ENCODE measurements around the gene MAGI2. TPM values are rescaled to one million over a fixed set of nuclear protein-coding genes. Genes with fewer than 3 reads are reported as not detected.

The MAGI2 gene
- total and polyA plus RNA-seq, 9 donors, result 7.1 to 20.4 (median 18.7) TPM

DNA sequence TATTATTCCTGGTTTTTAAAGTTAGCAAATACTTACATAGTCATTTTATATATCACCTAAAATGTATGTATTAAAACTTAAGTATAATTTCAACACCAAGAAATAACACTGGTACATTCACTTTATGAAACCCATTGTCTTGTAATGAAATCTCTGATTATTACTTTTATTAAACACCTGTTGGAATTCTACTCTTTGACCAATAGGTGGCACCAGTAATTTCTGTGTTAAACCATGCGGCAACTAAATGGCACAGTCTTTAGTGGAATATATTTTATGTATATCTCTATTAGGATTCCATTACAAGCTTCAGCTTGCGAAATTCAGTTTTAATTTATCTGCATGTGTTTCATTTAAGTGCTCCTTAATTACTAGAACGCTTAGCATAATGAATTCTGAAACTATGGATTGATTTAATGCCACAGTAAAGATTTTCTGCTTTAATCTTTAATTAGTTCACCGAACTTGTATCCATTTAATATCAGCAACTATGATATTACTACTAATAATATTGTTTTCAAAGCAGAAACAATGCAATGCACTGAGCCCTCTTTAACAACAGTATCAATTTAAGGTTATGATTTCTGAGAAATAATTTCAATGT is 181.3 kb downstream of the MAGI2 start:
- no peaks in the 10 kb centered on the region for H3K27me3 ChIP-seq
- H3K4me1 ChIP-seq (ENCODE audit: insufficient read depth), result peaks cover 1% of the 10 kb centered on the region
- no peak overlapping the region for H3K27ac ChIP-seq
- WGBS, 3 donors, result 53 to 60% (median 53%) methylated on average over 4 of the region's 4 CpGs
- H3K4me3 ChIP-seq, result no peak overlapping the region
- no peaks in the 10 kb centered on the region for H3K9me3 ChIP-seq
- intact Hi-C loops (cut with DNase I), result no loop called here
- no peak for DNase-seq
- TF ChIP-seq, protein P1, sequence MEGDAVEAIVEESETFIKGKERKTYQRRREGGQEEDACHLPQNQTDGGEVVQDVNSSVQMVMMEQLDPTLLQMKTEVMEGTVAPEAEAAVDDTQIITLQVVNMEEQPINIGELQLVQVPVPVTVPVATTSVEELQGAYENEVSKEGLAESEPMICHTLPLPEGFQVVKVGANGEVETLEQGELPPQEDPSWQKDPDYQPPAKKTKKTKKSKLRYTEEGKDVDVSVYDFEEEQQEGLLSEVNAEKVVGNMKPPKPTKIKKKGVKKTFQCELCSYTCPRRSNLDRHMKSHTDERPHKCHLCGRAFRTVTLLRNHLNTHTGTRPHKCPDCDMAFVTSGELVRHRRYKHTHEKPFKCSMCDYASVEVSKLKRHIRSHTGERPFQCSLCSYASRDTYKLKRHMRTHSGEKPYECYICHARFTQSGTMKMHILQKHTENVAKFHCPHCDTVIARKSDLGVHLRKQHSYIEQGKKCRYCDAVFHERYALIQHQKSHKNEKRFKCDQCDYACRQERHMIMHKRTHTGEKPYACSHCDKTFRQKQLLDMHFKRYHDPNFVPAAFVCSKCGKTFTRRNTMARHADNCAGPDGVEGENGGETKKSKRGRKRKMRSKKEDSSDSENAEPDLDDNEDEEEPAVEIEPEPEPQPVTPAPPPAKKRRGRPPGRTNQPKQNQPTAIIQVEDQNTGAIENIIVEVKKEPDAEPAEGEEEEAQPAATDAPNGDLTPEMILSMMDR (IDR thresholded peaks at IDR 0.05), result peak in 1 of 3 donors; percentile 22
- TF ChIP-seq POLR2A (IDR thresholded peaks at IDR 0.05), result no peak
- no peaks in the 10 kb centered on the region for H3K36me3 ChIP-seq

DNA sequence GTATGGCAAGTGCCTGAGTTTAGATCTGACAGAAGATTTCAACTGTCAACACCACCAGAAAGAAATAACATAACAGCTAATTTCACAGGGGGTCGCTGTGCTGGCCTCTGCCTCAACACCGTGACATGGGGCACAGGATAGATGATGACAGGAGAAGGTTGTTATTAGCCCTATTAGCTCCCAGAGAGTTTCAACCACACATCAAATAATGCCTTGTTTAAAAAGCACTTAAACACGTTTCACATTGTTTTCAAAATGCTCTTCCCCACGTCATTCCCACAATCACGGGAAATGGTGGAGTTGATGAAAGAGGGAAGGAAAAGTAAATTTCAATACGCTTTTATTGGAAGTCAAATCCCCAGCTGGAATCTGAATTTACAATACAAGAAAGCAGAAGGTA is 184.7 kb downstream of the MAGI2 start:
- H3K4me1 ChIP-seq (ENCODE audit: insufficient read depth), result peaks cover 1% of the 10 kb centered on the region
- WGBS, 3 donors, result 59 to 79% (median 64%) methylated on average over 6 of the region's 6 CpGs
- H3K9me3 ChIP-seq, result no peaks in the 10 kb centered on the region

DNA sequence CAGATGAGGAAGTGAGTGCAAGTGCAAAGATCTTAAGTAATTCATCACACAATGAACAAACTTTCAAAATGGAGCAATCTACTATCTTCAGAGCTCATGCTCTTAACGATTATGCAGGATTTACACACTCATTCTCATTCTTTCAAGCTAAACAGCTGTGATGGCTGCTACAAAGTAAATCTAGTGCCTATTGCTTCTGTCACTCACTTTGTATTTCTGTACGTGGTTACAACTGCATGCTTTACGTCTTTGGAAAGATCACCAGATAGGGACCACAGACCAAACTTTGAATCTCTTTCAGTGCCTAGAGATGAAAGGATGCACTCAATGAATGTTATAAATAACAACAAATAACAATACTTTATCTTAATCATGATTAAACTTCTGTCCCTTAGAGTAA is 194.6 kb downstream of the MAGI2 start:
- no peaks in the 10 kb centered on the region for H3K36me3 ChIP-seq
- no peak for DNase-seq
- H3K27ac ChIP-seq, result no peak overlapping the region
- TF ChIP-seq EP300 (IDR thresholded peaks at IDR 0.05), result no peak
- TF ChIP-seq, protein P1 (IDR thresholded peaks at IDR 0.05), result no peak
- no peak for TF ChIP-seq POLR2A (IDR thresholded peaks at IDR 0.05)
- no peaks in the 10 kb centered on the region for H3K27me3 ChIP-seq
- intact Hi-C loops (cut with DNase I), result no loop called here
- 80 to 82% (median 80%) methylated on average over 3 of the region's 3 CpGs for whole genome bisulfite sequencing, 3 donors
- no peaks in the 10 kb centered on the region for H3K4me1 ChIP-seq (ENCODE audit: insufficient read depth)
- H3K9me3 ChIP-seq, result no peaks in the 10 kb centered on the region
- H3K4me3 ChIP-seq, result no peak overlapping the region

More for the DNA sequence above, 184.7 kb downstream of the MAGI2 start:
- no peak overlapping the region for H3K4me3 ChIP-seq
- no peaks in the 10 kb centered on the region for H3K27me3 ChIP-seq
- no peak for DNase-seq
- H3K27ac ChIP-seq, result no peak overlapping the region
- no peaks in the 10 kb centered on the region for H3K36me3 ChIP-seq
- intact Hi-C loops (cut with DNase I), result loop anchor here in 1 of 4 donors (10.0 kb wide), 1 partner anchor 64 kb away; no protein-coding TSS in a partner anchor
- TF ChIP-seq EP300 (IDR thresholded peaks at IDR 0.05), result no peak
- TF ChIP-seq, protein P1 (IDR thresholded peaks at IDR 0.05), result no peak
- no peak for TF ChIP-seq POLR2A (IDR thresholded peaks at IDR 0.05)

DNA sequence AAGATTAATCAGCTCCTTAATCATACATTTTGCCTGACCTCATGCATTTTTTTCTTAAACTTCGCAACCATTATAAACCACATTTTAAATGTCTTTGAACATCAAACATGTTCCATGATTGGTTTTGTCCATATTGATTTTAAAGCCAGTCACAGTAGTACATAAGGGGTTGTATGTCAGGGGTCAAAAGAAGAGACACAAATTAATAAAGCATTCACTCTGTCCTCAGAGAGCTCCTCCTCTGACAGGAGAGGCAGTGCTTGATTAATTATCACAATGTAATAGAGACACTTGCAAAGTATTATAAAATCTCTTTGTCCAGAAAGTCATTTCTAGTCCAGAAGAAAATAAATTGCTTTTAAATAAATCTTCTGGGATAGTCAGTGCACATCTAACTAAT is 195.5 kb downstream of the MAGI2 start:
- Histone ChIP-seq H3K9me3 (no peaks in the 10 kb centered on the region), H3K27me3 (no peaks in the 10 kb centered on the region), H3K4me1 (ENCODE audit: insufficient read depth) (no peaks in the 10 kb centered on the region), H3K36me3 (no peaks in the 10 kb centered on the region), H3K27ac (no peak overlapping the region), H3K4me3 (no peak overlapping the region)
- DNase-seq, result no peak
- TF ChIP-seq, protein P1 (IDR thresholded peaks at IDR 0.05), result no peak
- TF ChIP-seq EP300 (IDR thresholded peaks at IDR 0.05) (no peak), POLR2A (IDR thresholded peaks at IDR 0.05) (no peak)
- intact Hi-C loops (cut with DNase I), result no loop called here
- WGBS, 3 donors, result 92 to 98% (median 96%) methylated on average over 1 of the region's 1 CpG

Data from ovary (tissue), 9 donors.